ENCODE measurements around the gene CHAD.

- TF ChIP-seq RCOR1 (IDR thresholded peaks at IDR 0.05; ENCODE audit: low read length) = no peak
- TF ChIP-seq CTCF (IDR thresholded peaks at IDR 0.05) = no peak
- TF ChIP-seq CHD2 (IDR thresholded peaks at IDR 0.05; ENCODE audit: low read length, partially characterized antibody) = no peak
- TF ChIP-seq GATA2 (CRISPR knock-in tag; IDR thresholded peaks at IDR 0.05) = no peak
- TF ChIP-seq YY1 (IDR thresholded peaks at IDR 0.05; ENCODE audit: low read depth) = no peak
- no peak for TF ChIP-seq SMC3 (IDR thresholded peaks at IDR 0.05; ENCODE audit: low read depth, low read length)
- no peak for TF ChIP-seq MXI1 (IDR thresholded peaks at IDR 0.05; ENCODE audit: low read depth, low read length)
- no peak for TF ChIP-seq POLR2AphosphoS5 (IDR thresholded peaks at IDR 0.05; ENCODE audit: low read depth, low read length)
- no peak for TF ChIP-seq REST (IDR thresholded peaks at IDR 0.05; ENCODE audit: low read depth, low read length)
- no peak for TF ChIP-seq MAX (IDR thresholded peaks at IDR 0.05; ENCODE audit: low read depth)
- no peak for TF ChIP-seq EZH2phosphoT487 (IDR thresholded peaks at IDR 0.05; ENCODE audit: borderline replicate concordance, low read depth)
- TF ChIP-seq FOXM1 (IDR thresholded peaks at IDR 0.05; ENCODE audit: low read depth) = no peak
Measured at GRCh38 chr17:50505591-50506130, 37.0 kb upstream of the CHAD start.
